H9 (cell line): ENCODE data around the gene RBMY1A1. TPM values are rescaled to one million over a fixed set of nuclear protein-coding genes. Genes with fewer than 3 reads are reported as not detected.
"Not testable (repeated sequence)": the region's sequence is repeated elsewhere in the genome, so short reads cannot be mapped to it uniquely, and the experiment has no call there.

Experiments used
- DNase-seq: peaks from one replicate; pipeline ENCODE4 v3.0.0-alpha.2; 2017
- H2AFZ ChIP-seq: one replicate; pipeline ENCODE4 v1.6.1; 2013; ENCODE audit warnings: mild to moderate bottlenecking, low read length, control low read depth, moderate library complexity
- H2AK5ac ChIP-seq: 2 replicates; pipeline ENCODE4 v1.6.1; 2013; ENCODE audit warnings: low read length, control low read depth, mixed read lengths; ENCODE audit not compliant: insufficient read length
- H2BK120ac ChIP-seq: one replicate; pipeline ENCODE4 v1.6.1; 2013; ENCODE audit warnings: low read depth, mild to moderate bottlenecking, low read length, control low read depth, inconsistent platforms; ENCODE audit not compliant: poor library complexity, severe bottlenecking
- H2BK12ac ChIP-seq: 2 replicates; pipeline ENCODE4 v1.6.1; 2013; ENCODE audit warnings: low read length, control low read depth, mixed read lengths, low read depth; ENCODE audit not compliant: insufficient read length
- H2BK15ac ChIP-seq: 2 replicates; pipeline ENCODE4 v1.6.1; 2013; ENCODE audit warnings: low read depth, low read length, control low read depth
- H2BK20ac ChIP-seq: one replicate; pipeline ENCODE4 v1.6.1; 2013; ENCODE audit warnings: low read depth, mild to moderate bottlenecking, low read length, control low read depth, inconsistent platforms; ENCODE audit not compliant: poor library complexity, severe bottlenecking
- H2BK5ac ChIP-seq: 2 replicates; pipeline ENCODE4 v1.6.1; 2013; ENCODE audit warnings: low read length, control low read depth, mixed read lengths; ENCODE audit not compliant: insufficient read length
- H3K14ac ChIP-seq: 2 replicates; pipeline ENCODE4 v1.6.1; 2013; ENCODE audit warnings: low read length, control low read depth; ENCODE audit not compliant: insufficient read depth
- H3K18ac ChIP-seq: 2 replicates; pipeline ENCODE4 v1.6.1; 2013; ENCODE audit warnings: low read depth, mild to moderate bottlenecking, mixed read lengths, low read length, control low read depth; ENCODE audit not compliant: insufficient read length
- H3K23ac ChIP-seq: 2 replicates; pipeline ENCODE4 v1.6.1; 2013; ENCODE audit warnings: low read length, control low read depth, mixed read lengths, low read depth; ENCODE audit not compliant: insufficient read length
- H3K23me2 ChIP-seq: 2 replicates; pipeline ENCODE4 v1.6.1; 2013; ENCODE audit warnings: low read depth, mild to moderate bottlenecking, mixed read lengths, low read length, control low read depth; ENCODE audit not compliant: insufficient read length, poor library complexity, severe bottlenecking
- H3K27ac ChIP-seq: 2 replicates; pipeline ENCODE4 v1.5.1; 2013; ENCODE audit warnings: low read length, control low read depth, mixed read lengths, low read depth; ENCODE audit not compliant: insufficient read length
- H3K27me3 ChIP-seq: 2 replicates; pipeline ENCODE4 v1.6.1; 2013; ENCODE audit warnings: low read length, control low read depth, inconsistent platforms; ENCODE audit not compliant: insufficient read depth
- H3K4ac ChIP-seq: 2 replicates; pipeline ENCODE4 v1.6.1; 2013; ENCODE audit warnings: low read depth, mild to moderate bottlenecking, control low read depth, inconsistent platforms, low read length, moderate library complexity
- H3K4me1 ChIP-seq: 2 replicates; pipeline ENCODE4 v1.6.1; 2013; ENCODE audit warnings: low read length, control low read depth, inconsistent platforms; ENCODE audit not compliant: insufficient read depth
- H3K4me2 ChIP-seq: 2 replicates; pipeline ENCODE4 v1.6.1; 2013; ENCODE audit warnings: low read length, control low read depth, mixed read lengths; ENCODE audit not compliant: insufficient read length, insufficient read depth
- H3K56ac ChIP-seq: 2 replicates; pipeline ENCODE4 v1.6.1; 2013; ENCODE audit warnings: low read depth, mild to moderate bottlenecking, mixed read lengths, low read length, control low read depth; ENCODE audit not compliant: insufficient read length
- H3K79me1 ChIP-seq: 2 replicates; pipeline ENCODE4 v1.6.1; 2013; ENCODE audit warnings: low read depth, mild to moderate bottlenecking, moderate library complexity, low read length, control low read depth, inconsistent platforms; ENCODE audit not compliant: insufficient read depth, poor library complexity, severe bottlenecking
- H3K79me2 ChIP-seq: 2 replicates; pipeline ENCODE4 v1.6.1; 2013; ENCODE audit warnings: low read length, control low read depth, inconsistent platforms; ENCODE audit not compliant: insufficient read depth
- H3K9ac ChIP-seq: 2 replicates; pipeline ENCODE4 v1.6.1; 2013; ENCODE audit warnings: low read length, control low read depth, mixed read lengths; ENCODE audit not compliant: insufficient read length; ENCODE audit errors: extremely low read depth
- H3K9me3 ChIP-seq: one replicate; pipeline ENCODE4 v1.6.1; 2013; ENCODE audit warnings: low read depth, low read length, inconsistent platforms; ENCODE audit not compliant: control insufficient read depth
- H3T11ph ChIP-seq: one replicate; pipeline ENCODE4 v1.6.1; 2013; ENCODE audit warnings: mild to moderate bottlenecking, low read length, control low read depth, inconsistent platforms
- H4K20me1 ChIP-seq: one replicate; pipeline ENCODE4 v1.6.1; 2013; ENCODE audit not compliant: control insufficient read depth, insufficient read length, insufficient read depth
- H4K5ac ChIP-seq: 2 replicates; pipeline ENCODE4 v1.6.1; 2013; ENCODE audit warnings: low read depth, mild to moderate bottlenecking, mixed read lengths, low read length, control low read depth; ENCODE audit not compliant: insufficient read length
- H4K8ac ChIP-seq: replicated peaks from 2 replicates; pipeline ENCODE4 v1.6.1; 2013; ENCODE audit warnings: low read length, control low read depth, mixed read lengths, low read depth; ENCODE audit not compliant: insufficient read length
- H4K91ac ChIP-seq: 2 replicates; pipeline ENCODE4 v1.6.1; 2013; ENCODE audit warnings: low read depth, mild to moderate bottlenecking, moderate library complexity, mixed read lengths, low read length, control low read depth; ENCODE audit not compliant: insufficient read length
- H3K27ac Mint-ChIP-seq, 3 experiments: 2 replicates in 2 of 3; 3 replicates in 1 of 3; pipeline ENCODE4 v1.8.0; 2020 to 2021; ENCODE audit warnings: mixed read lengths in 3 of 3, mild to moderate bottlenecking in 1 of 3, moderate library complexity in 1 of 3
- H3K27me3 Mint-ChIP-seq: 2 replicates; pipeline ENCODE4 v1.8.0; 2021; ENCODE audit warnings: low read depth, mild to moderate bottlenecking, moderate library complexity, mixed read lengths
- H3K36me3 Mint-ChIP-seq, 3 experiments: 2 replicates in 2 of 3; 3 replicates in 1 of 3; pipeline ENCODE4 v1.8.0; 2020 to 2021; ENCODE audit warnings: low read depth in 3 of 3, mixed read lengths in 3 of 3; ENCODE audit not compliant: insufficient read depth in 1 of 3
- H3K4me1 Mint-ChIP-seq, 2 experiments: 2 replicates each; pipeline ENCODE4 v1.8.0; 2020; ENCODE audit warnings: mixed read lengths in 2 of 2
- H3K4me3 Mint-ChIP-seq, 2 experiments: 2 replicates in 1 of 2; 3 replicates in 1 of 2; pipeline ENCODE4 v1.8.0; 2020 to 2021; ENCODE audit warnings: mild to moderate bottlenecking in 2 of 2, mixed read lengths in 2 of 2, moderate library complexity in 1 of 2
- H3K9me3 Mint-ChIP-seq, 2 experiments: 2 replicates in 1 of 2; 3 replicates in 1 of 2; pipeline ENCODE4 v1.8.0; 2020; ENCODE audit warnings: mild to moderate bottlenecking in 2 of 2, mixed read lengths in 2 of 2, moderate library complexity in 1 of 2
- CTCF ChIP-seq: fragments of 200-600 bp; sonication (generic); conservative IDR thresholded peaks from 3 replicates; pipeline ENCODE4 v1.8.0; 2021; ENCODE audit warnings: antibody characterized with exemption, mild to moderate bottlenecking
- WGBS: extraction: QIAGEN DNeasy Blood & Tissue Kit; methylation state at CpG from one replicate; pipeline ENCODE4 v1.1.7; 2013; ENCODE audit warnings: missing lambda C conversion rate, low lambda C conversion rate, mixed read lengths; ENCODE audit not compliant: insufficient read length; ENCODE audit errors: extremely low coverage; 5-methylcytosine and 5-hydroxymethylcytosine counted together
- total RNA-seq: library from RNA; stranded (reverse); gene quantifications from 2 replicates; pipeline ENCODE4 v1.2.1, GENCODE V29; 2021

Gene RBMY1A1
- total RNA-seq, 1 experiment from 2014 or later, result not detected

GRCh38 chrY:21592059-21592458 is 57.4 kb downstream of the RBMY1A1 start:
- no peaks in the 10 kb centered on the region for H3K36me3 Mint-ChIP-seq
- no peaks in the 10 kb centered on the region for H3K27me3 ChIP-seq
- no peaks in the 10 kb centered on the region for H3K4me1 ChIP-seq
- TF ChIP-seq CTCF, result no peak
- H3K56ac ChIP-seq, result no peak overlapping the region
- no peak overlapping the region for H3K4ac ChIP-seq
- H3K9me3 ChIP-seq, result no peaks in the 10 kb centered on the region
- no peak overlapping the region for H3K14ac ChIP-seq
- H4K91ac ChIP-seq, result no peak overlapping the region
- no peak overlapping the region for H3K4me3 Mint-ChIP-seq
- no peak overlapping the region for H4K5ac ChIP-seq
- H3K27ac ChIP-seq, result no peak overlapping the region
- no peak overlapping the region for H2BK12ac ChIP-seq
- no peak overlapping the region for H2BK5ac ChIP-seq
- no peak overlapping the region for H3T11ph ChIP-seq
- H3K4me1 Mint-ChIP-seq, result no peaks in the 10 kb centered on the region
- no peak overlapping the region for H3K18ac ChIP-seq
- no peak overlapping the region for H2BK20ac ChIP-seq
- H3K4me2 ChIP-seq, result no peak overlapping the region
- H3K23me2 ChIP-seq, result no peaks in the 10 kb centered on the region
- H3K9me3 Mint-ChIP-seq, result no peaks in the 10 kb centered on the region
- no peaks in the 10 kb centered on the region for H3K79me1 ChIP-seq
- H3K79me2 ChIP-seq, result no peaks in the 10 kb centered on the region
- H3K23ac ChIP-seq, result no peak overlapping the region
- DNase-seq, result no peak
- no peak overlapping the region for H2AFZ ChIP-seq
- H3K27ac Mint-ChIP-seq, result no peak overlapping the region
- no peaks in the 10 kb centered on the region for H4K20me1 ChIP-seq
- no peak overlapping the region for H2AK5ac ChIP-seq
- no peaks in the 10 kb centered on the region for H3K27me3 Mint-ChIP-seq
- no peak overlapping the region for H2BK15ac ChIP-seq
- H3K9ac ChIP-seq, result no peak overlapping the region
- no peak overlapping the region for H2BK120ac ChIP-seq
- no CpG with 5 or more reads among the region's 6 CpGs for WGBS
- no peak overlapping the region for H4K8ac ChIP-seq

GRCh38 chrY:21596287-21596686 is 61.6 kb downstream of the RBMY1A1 start:
- H2AK5ac ChIP-seq, H3K27me3 Mint-ChIP-seq, H3K36me3 Mint-ChIP-seq, DNase-seq, H3K4me3 Mint-ChIP-seq, H3K27ac ChIP-seq, H3K18ac ChIP-seq, H3T11ph ChIP-seq, H2BK20ac ChIP-seq, H2BK12ac ChIP-seq, H3K9me3 ChIP-seq, H3K56ac ChIP-seq, H3K4ac ChIP-seq, H3K4me2 ChIP-seq, H3K79me2 ChIP-seq, H4K91ac ChIP-seq, H3K4me1 ChIP-seq, H2AFZ ChIP-seq, H4K20me1 ChIP-seq, H4K5ac ChIP-seq, H3K27me3 ChIP-seq, H3K23me2 ChIP-seq, H2BK5ac ChIP-seq, H3K79me1 ChIP-seq, H2BK120ac ChIP-seq, H3K23ac ChIP-seq, H3K27ac Mint-ChIP-seq, H3K9me3 Mint-ChIP-seq, H4K8ac ChIP-seq, H3K14ac ChIP-seq, H3K4me1 Mint-ChIP-seq, H3K9ac ChIP-seq, H2BK15ac ChIP-seq: not testable (repeated sequence)
- WGBS, result no CpG with 5 or more reads among the region's 16 CpGs
